ENCODE measurements around the gene IL15RA. TPM values are rescaled to one million over a fixed set of nuclear protein-coding genes. Genes with fewer than 3 reads are reported as not detected.
A peak's percentile ranks its signal among the peaks of the same experiment; 100 is the strongest.
"Not testable (repeated sequence)": the region's sequence is repeated elsewhere in the genome, so short reads cannot be mapped to it uniquely, and the experiment has no call there.

IL15RA gene
- total RNA-seq, 2 donors from 2014 or later, result 10.9 to 15.7 TPM

DNA sequence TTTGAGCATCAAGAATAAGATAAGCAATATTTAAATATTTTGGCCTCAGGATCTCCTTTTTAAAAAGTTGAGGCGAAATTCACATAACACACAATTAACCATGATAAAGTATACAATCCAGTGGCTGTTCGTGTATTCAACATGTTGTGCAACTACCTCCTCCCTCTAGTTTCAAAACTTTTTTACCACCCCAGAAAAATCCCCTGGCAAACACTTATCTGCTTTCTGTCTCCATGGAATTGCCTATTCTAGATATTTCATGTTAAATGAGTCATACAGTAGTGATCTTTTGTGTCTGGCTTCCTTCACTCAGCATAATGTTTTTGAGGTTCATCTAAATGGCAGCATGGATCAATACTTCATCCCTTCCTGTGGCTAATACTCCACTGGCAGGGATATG lies 31.8 kb upstream of the IL15RA start:
- ATAC-seq (peak; percentile 80 to 87), DNase-seq (no peak)
- intact Hi-C loops (cut with DNase I), result no loop called here

DNA sequence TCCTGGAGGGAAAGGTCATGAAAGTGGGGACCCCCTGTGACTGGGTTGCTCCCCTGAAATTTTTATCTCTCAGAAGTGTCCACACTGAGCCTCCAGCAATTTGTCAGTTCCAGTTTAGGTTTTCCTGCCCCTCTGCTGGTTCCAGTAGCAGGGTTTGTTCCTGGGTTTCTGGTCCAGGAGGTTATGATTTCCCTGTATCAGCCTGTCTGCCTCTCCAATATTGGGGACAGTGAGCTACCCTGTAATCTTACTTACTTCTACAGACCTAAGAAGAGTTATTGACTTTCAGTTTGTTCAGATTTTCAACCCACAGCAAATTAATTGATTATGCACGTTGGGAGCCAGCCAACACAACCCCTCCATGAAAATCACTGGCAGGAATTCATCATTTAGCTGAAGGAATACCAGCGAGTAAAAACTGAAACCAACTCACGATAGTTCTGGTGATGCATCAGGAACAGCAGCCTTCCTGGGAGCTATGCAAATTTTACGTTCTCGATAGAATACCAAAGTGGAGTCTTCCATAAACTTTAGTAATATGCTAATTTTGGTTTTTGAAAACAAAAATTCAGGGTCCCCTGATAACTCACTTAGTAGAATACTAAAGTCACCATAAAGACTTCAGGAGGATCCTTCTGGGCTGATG lies 31.3 kb upstream of the IL15RA start:
- DNase-seq (no peak), ATAC-seq (peak in 1 of 2 donors; percentile 43)
- intact Hi-C loops (cut with DNase I), result no loop called here

DNA sequence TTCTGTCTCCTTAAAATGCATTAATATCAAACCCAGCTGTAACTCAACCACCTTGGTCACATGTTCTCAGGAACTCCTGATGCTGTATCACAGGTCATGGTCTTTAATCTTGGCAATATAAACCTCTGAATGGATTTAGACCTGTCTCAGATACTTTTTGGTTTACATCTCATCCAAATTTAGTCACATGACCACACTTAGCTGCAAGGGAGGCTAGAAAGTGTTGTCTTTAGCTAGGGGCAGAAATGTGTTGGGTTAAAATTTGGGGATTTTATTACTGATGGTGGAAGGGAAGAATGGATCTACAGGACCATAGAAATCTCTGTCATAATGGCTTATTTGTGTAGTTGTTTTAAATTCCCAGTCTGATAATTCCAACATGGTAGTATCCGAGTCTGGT lies 29.6 kb upstream of the IL15RA start:
- DNase-seq (no peak), ATAC-seq (no peak)
- intact Hi-C loops (cut with DNase I), result no loop called here

GRCh38 chr10:6006546-6006945 lies 29.2 kb upstream of the IL15RA start:
- intact Hi-C loops (cut with DNase I), result no loop called here
- no peak for DNase-seq
- ATAC-seq, result no peak

DNA sequence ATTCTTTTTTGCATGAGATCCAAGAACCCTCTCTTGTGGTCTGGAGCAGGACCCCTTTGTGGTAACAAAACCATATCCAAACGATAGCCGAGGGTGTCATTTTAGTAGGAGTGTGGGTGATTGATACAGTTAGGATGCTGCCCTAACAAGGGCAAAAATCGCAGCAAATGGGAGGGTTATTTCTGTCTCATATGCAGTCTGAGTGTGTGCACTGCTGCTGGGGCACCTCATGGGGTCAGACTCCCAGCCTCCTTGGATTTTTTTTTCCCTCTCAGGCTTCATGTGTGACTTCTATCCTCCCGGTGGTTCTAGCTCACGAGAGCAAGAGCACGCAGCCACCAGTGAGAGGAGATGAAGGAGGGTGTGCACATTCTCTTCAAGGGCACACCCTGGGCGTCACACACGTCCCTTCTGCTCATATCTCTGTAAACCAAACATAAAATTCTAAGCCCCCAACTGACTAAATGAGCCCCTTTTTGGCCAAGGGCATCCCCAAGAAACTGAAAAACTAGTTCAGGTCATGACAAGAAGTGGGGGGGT lies 28.6 kb upstream of the IL15RA start:
- DNase-seq, result no peak
- no peak for ATAC-seq
- intact Hi-C loops (cut with DNase I), result no loop called here

GRCh38 chr10:6005161-6005804 lies 27.9 kb upstream of the IL15RA start:
- DNase-seq; intact Hi-C loops (cut with DNase I); ATAC-seq: not testable (repeated sequence)

DNA sequence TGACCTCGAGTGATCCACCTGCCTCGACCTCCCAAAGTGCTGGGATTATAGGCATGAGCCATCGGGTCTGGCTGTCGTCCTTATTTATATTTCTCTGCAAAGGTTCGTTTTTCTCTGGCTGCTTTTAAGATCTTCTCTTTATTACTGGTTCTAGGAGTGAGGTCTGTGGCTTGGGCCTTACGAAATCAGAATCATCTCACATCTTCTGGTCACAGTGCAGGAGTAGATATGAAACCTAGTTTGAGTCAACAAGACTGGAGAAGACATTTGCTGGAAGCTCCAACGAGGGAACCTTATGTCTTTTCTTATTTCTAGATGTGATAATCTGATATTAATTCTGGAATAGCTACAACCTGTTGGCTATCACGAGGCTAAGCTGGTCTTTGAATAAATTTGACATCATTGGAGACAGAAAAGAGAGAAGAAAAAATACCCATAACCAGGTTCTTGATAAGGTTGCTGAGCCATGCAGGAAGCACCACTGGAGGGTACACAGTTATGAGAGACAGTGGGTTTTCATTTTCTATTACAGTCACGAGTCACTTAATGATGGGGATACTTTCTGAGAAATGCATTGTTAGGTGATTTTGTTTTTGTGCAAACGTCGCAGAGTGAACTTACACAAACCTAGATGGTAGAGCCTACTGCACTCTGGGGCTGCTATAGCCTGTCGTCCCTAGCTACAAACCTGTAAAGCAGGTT lies 25.6 kb upstream of the IL15RA start:
- no peak for ATAC-seq
- DNase-seq, result no peak
- intact Hi-C loops (cut with DNase I), result no loop called here

DNA sequence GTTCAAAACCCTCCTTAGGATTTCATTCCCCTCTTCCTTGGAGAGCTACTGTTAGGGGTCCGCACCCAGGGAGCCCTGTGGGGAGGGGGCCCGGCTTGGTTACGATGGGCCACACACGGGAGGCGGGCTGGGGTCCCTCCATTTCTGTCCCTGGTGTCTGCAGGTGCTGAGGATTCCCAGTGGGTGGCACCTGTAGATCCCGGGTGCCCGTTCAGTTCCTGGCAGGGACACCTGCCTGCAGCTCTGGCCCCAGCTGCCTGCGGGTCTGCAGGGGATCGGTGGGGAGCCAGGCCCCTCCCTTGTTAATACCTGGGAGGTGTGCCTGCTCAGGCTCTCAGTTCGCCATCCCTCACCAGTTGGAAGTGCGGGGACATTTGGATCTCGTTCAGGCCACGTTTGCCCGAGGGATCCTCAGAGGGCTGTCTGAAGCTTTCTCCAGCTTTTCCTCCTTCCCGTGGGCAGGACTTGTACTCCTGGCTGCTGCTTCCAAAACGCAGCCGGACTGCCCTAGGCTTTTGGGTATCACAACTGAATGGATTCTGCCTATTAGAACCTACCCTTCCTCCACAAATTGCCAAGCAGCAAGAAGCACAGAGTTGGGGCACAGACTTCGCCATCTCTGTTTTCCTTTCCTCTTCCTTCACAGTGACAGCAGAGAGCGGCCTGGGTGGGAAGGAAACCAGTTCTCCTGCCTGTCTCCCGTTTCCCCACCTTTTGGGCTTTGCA lies 22.3 kb upstream of the IL15RA start:
- intact Hi-C loops (cut with DNase I), result no loop called here
- ATAC-seq (no peak), DNase-seq (no peak)

- ATAC-seq, result no peak
- intact Hi-C loops (cut with DNase I), result no loop called here
Measured at GRCh38 chr10:5996696-5997095, 19.4 kb upstream of the IL15RA start.

GRCh38 chr10:5992398-5992797 lies 15.1 kb upstream of the IL15RA start:
- ATAC-seq, result no peak
- DNase-seq, result no peak
- intact Hi-C loops (cut with DNase I), result no loop called here

More at GRCh38 chr10:5996696-5997095, 19.4 kb upstream of the IL15RA start:
- no peak for DNase-seq

DNA sequence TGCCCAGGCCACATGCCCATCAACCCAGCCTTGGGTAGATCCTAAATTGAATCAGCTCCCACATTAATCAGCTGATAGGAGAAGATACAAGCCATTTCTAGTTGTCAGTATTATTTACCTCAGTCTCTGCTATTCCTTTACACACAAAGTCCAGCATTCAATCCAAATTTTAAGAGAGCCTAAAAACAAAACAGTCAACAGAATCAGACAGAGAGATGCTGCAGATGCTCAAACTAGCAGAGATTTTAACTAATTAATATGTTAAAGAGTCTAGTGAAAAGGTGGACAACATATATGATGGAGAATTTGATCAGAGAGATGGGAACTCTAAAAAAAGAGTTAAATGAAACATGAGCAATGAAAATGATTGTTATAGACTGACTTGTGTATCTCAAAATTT lies 14.4 kb upstream of the IL15RA start:
- no peak for DNase-seq
- intact Hi-C loops (cut with DNase I), result no loop called here
- ATAC-seq, result no peak

DNA sequence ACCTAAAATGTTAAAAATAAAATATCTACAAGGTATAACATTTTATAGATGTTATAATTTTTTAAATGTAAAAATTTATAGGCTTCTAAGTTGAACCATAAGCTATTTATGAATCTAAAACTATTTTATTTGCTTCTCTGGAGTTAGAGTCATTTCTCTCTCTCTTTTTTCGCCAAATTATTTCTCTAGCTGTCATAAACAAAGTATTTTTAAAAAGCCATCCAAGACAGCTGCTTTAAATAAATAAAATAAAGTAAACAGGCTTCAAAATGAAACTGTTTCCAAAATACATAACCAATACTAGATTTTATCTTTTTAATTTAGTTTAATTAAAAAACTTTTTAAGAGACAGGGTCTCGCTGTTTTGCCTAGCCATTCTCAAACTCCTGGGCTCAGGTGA lies 12.4 kb upstream of the IL15RA start:
- no peak for ATAC-seq
- no peak for DNase-seq
- intact Hi-C loops (cut with DNase I), result no loop called here

DNA sequence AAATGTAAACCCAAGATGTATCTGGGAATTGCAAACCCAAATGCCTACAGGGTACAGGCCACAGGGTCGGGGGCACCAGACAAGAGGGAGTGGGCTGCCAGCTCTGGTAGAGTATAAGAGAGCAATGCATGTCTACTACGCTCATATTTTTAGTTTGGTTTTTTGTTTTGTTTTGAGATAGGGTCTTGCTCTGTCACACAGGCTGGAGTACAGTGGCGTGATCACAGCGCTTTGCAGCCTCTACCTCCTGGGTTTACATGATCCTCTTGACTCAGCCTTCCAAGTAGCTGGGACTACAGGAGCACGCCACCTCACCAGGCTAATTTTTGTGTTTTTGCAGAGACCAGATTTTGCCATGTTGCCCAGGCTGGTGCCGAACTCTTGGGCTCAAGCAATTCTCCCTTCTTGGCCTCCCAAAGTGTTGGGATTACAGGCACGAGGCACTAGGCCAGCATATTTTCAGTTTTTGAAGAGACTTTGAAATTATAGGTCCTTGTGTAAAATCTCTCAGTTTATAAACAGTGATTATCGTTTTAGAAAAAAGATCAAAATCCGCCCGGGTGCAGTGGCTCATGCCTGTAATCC lies 11.1 kb upstream of the IL15RA start:
- intact Hi-C loops (cut with DNase I), result no loop called here
- no peak for DNase-seq
- no peak for ATAC-seq

DNA sequence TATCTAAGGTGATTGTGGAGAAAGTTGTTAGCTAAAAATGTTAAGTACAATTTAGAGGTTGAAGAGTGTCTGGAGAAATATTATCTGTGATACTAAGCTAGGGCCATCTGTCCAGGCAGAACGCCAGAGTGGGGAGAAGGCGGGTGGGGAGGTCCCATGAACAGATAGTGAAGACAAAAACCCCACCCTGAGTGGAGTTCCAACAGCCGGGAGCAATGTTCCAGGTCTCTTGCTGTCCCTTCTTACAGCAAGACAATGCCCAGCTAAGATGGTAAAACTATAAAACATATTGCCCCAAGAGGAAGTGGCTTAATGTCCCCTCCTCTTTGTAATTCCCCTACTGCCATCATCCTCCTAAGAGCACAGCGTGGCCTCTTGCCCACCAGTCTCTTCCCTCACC lies 10.4 kb upstream of the IL15RA start:
- intact Hi-C loops (cut with DNase I), result no loop called here
- ATAC-seq, result peak; percentile 51 to 64
- no peak for DNase-seq

DNA sequence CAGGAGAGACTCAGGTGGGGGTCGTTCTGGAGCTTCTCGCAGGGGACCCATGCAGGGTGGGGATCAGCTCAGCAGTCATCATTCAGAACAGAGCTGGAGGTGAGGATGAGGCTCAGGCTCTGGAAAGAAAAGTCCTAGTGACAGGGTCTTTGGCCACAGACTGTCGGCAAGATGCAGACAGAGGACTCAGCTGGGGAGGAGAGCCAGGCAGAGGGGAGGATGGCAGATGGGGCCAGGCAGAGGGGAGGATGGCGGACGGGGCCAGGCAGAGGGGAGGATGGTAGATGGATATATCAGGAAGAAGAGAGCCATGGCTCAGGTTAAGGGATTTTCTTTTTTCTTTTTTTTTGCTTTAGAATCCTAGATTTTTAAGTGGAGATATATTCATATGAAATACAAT lies 7.7 kb upstream of the IL15RA start:
- no peak for DNase-seq
- intact Hi-C loops (cut with DNase I), result no loop called here
- ATAC-seq, result no peak

DNA sequence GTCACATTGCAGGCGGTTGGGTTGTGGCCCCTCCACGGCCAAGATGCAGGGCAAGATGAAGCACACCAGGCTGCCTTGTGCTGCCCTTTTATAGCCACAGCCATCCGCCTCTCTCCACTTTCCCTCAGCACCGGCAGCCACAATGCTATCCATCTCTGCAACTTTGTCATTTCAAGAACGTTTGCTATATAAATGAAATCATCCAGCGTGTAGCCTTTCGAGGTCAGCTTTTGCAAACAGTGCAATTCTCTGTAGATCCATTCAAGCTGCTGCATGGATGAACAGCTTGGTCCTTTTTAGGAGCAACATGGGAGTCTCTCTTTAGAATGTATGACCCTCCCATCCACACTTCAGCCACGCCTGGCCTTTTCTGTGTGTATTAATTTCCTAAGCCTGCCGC lies 6.4 kb upstream of the IL15RA start:
- ATAC-seq (peak in 1 of 2 donors; percentile 20), DNase-seq (no peak)
- intact Hi-C loops (cut with DNase I), result no loop called here

DNA sequence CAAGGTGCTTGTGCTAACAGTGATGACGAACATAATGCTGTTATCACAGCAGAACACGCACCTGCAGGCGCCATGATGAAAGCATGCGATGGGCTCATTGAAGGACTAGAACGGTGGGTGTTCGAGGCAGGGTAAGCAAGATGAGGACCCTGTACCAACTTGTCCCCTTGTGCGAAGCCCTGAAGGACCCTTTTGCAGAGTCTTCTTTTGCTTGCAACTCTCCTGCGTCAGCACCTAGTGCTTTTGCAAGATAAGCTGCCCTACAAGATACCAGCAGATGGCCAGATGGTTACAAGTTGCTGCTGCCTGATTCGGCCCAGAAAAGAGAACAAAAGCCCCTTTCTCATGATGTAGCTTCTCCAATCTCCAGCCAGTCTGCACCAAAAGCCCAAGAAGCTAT lies 4.2 kb upstream of the IL15RA start:
- no peak for DNase-seq
- ATAC-seq, result no peak
- intact Hi-C loops (cut with DNase I), result no loop called here

DNA sequence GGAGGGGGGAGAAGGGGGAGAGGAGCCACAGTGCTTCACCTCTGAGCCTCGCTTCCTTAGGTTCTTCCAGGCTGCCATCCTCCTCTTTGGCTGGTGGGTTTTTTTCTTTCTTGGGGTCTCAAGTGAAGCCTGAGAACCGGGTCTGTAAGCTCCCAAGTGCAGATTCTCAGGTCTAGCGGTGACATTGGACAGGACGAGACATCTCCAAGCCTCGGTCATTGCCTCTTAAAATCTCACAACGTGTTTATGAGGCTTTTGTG lies 817 bp upstream of the IL15RA start:
- ATAC-seq (no peak), DNase-seq (no peak)
- intact Hi-C loops (cut with DNase I), result no loop called here
